CD4-positive, alpha-beta T cell treated with Interleukin-12 subunit alpha and Interleukin-12 subunit beta, for 1 hour (primary cell): Measurements from ENCODE around the gene MCTP1.
"Not testable (repeated sequence)": the region's sequence is repeated elsewhere in the genome, so short reads cannot be mapped to it uniquely, and the experiment has no call there.

Experiments used
- DNase-seq: peaks from one replicate; pipeline ENCODE4 v3.0.0-alpha.2; 2020

Gene MCTP1

DNA sequence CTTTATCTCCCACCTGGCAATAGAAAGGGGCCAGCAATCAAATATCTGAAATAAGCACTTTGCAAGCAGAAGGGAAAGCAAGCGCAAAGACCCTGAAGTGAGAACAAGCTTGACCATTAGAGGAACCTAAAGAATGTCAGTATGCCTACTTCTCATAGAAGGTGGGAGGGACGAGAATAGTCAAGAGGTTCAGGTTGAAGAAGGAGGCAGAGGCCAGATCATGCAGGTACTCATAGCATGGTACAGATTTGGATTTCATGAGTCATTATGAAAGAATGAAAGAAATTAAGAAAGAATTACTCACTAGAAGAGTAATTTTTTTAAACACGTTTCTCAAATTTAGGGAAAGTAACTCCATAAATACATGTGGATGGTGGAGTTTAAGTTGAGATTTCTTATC lies 33.7 kb downstream of the MCTP1 start:
- DNase-seq = no peak

DNA sequence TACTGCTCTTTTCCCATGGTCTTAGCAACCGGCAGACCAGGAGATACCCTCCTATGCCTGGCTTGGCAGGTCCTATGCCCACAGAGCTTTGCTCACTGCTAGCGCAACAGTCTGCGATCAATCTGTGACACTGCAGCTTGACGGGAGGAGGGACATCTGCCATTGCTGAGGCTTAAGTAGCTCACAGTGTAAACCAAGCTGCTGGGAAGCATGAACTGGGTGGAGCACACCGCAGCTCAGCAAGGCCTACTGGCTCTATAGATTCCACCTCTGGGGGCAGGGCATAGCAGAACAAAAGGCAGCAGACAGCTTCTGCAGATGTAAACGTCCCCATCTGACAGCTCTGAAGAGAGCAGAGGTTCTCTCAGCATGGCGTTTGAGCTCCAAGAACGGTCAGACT lies 40.4 kb downstream of the MCTP1 start:
- no peak for DNase-seq

DNA sequence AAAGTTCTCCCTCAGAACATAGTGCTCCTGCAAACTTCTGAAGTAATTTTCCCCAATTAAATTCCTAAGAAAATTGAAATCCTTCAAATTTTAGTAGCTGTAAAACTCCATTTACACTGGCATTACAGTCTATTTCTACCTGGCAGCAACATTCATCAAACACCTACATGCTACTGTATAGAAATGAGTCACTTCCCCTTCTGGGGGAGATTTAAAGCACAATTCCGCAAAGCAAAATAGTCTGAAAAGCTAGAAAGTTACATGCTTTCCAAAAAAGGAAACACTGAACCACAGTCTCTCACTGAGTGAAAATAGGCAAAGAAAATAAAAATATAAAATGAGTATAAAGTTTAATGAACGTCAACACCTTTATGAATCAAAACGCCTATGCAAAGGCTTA lies 43.3 kb downstream of the MCTP1 start:
- no peak for DNase-seq

DNA sequence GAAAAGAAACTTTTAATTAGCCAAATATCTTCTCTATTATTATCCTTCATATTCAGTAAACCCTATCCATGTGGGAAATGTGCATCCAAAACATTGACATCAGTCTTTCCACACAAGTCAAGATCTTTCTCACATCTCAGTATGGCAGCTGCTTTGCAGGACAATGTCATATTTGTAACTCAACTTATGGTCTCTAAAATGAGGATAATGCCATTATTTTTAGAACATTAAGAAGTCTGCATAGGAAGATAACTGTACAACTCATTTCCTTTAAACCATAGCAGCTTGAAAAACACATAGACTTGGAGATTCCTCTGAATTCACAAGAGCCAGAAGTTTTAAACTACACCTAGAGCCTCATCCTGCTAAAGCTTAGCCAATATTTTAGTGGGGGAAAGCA lies 43.7 kb downstream of the MCTP1 start:
- no peak for DNase-seq

DNA sequence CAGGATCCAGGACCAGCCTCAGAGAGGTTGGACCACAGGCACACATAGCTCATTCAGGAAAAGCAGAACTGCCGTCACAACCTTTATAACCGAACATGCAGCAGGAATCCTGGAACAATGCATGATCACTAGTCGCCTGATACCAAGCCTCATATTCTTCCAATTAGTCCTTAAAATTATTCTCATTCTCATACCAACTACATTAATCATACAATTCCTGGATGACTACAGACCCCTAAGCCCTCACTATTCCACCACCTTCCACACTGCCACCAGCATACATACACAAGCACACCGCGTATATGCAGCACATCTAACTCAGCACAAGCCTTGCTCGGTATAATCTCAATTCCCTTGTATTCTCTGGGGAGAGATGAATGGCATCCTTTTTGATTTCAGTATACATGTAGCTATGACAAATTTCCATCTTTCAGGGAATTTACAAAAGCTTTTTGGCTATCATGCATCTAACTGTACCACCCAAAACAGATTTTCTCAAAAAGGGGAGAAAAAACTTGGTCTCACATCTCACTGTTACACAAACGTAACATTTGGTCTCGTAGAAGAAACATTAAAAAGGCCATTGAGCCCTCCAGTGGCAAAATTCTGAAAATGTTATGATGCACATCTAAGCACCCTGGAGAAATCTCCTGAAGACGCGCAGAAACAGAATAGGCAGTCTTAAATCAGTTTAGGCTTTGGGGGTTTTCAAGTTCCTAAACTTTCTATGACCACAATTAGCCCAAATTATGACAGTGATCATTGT lies 46.2 kb downstream of the MCTP1 start:
- DNase-seq = no peak

DNA sequence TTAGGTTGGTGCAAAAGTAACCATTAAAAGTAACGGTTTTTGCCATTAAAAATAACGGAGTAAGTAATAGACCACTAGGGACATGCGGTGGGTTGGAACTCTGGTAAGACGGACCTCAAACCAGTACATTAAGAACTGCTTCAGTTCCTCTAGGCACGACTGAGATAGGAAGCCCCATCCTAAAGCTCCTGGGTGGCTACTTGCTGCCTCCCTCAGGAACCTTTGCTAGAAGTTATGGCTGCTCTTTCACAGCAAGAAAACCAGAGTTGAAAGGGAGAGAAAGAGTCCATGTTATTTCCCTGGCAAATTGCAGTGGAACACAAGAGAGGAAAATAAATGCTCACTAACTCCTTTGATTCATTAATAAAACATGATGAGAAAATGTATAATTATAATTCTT lies 47.6 kb downstream of the MCTP1 start:
- DNase-seq = no peak

DNA sequence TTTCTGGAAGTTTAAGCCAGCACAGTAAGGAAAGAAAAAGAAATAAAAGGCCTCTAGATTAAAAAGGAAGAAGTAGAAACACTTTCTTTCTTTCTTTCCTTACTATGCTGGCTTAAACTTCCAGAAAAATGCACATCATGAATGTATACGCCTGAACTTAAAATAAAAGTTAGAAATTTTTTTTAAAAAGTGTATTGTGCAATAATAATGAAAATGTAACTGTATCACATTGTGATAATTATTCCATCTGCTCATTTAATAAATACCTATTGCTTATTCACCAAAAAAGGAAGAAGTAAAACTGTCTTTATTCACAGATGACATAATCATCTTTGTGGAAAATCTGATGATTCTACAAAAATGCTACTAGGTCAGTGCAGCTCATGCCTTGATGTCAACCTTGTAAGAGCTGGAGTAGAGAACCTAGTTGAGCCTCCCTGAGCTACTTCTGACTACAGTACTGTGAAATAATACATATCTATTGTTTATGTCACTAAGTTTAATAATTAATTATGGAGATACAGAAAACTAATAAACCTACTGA lies 49.4 kb downstream of the MCTP1 start:
- DNase-seq = no peak

DNA sequence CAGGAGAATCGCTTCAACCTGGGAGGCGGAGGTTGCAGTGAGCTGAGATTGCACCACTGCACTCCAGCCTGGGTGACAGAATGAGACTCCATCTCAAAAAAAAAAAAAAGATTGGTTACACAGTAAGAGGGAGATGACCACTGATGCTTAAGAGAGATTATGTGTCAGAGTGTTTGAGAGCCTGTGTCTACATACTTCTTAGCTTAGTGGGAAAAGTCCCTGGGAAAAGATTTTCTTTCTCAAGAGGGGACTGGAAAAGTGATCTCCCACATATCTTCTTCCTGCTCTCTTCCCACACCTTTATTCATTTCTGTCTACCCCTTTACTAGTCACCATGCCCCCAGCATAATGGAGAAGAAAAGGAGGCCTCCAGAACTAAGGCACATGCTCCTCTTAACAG lies 55.2 kb downstream of the MCTP1 start:
- no peak for DNase-seq

DNA sequence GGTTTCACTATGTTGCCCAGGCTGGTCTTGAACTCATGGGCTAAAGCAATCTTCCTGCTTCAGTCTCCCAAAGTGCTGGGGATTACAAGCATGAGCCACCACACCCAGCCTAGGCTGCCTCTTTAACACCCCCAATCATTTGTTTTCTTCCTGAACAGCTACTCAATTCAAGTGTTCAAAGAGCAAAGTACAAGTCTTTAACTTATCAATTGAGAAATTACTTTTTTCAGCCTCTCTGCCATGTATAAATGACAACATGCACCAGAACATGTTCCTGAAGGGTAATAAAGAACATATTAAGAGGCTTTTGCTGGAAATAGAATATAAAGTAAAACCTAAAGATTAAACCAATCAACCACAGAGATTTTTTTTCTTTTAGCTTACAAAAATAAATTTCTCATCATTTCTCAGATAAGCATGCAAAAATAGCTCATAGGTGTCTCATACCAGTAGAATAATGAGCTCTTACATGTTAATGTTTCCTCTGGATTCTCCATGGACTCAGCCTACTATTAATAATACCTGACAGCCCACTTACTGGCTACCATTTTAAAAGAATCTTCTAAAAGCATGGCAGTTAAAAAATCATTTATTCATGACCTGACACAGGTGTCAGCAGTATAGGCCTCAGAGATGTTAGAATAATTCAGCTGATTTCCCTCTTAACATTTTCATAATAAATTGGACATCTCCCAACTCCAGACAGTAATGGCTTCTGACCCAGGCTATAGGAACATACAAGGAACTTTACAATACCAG lies 60.0 kb downstream of the MCTP1 start:
- DNase-seq = no peak

DNA sequence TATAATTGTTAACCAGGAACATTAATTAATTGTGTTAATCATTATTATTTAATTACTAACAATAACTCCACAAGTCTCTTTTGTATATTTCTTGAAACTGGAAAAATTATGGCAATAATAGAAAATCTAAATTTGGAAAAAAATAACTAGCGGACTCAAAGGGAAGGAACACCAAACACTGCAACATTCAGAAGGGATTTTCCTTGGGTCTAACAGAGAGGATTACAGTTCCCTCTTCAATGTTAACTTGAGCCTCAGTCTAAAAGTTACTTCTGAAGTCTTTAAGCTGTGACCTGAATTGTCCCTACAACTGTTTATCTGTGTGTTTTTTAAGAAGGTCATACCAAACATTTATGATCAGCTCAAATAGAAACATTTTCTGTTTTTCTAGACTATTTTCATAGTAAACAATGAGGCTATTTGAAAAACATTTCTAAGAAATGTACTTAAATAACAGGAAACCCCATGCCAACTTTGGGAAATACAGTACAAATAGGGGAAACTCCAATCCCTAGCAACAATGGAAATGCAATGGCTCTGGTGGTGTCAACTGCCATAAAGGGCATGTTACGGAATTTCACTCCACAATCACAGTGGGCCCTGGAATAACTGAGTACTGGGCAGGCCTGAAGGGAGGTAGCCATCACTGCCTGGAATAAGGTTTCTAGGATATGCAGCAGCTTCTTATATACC lies 61.2 kb downstream of the MCTP1 start:
- DNase-seq = no peak

DNA sequence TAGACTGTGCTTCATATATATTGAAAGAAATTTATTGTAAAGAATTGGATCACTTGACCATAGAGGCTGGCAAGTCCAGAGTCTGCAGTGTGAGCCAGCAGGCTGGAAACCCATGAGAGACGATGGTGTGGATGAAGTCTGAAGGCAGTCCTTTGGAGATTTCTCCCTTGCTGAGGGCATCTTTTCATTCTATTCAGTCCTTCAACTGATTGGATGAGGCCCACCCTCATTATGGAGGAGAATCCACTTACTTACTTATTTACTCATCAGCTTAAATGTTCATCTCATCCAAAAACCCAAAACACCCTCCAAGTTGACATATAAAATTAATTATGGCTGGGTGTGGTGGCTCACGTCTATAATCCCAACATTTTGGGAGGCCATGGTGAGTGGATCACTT lies 62.1 kb downstream of the MCTP1 start:
- DNase-seq = no peak

DNA sequence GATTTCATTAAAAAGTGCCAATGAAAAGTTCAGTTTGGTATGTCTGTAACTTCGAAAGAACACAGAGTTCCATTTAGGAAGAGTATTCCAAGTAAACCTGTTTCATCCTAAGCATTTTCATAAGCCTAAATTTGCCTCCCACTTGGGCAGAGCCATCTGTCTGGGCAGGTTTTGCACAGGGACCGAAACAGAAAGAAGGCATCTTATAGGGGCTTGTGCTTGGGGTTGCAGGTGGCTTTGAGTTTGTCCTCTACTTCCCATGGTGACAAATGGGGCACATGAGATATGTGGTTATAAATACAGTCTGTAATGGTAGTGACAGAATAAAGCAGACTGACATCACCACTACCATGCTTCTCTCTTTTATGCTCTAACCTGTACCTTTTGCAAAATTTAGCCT lies 63.7 kb downstream of the MCTP1 start:
- no peak for DNase-seq

DNA sequence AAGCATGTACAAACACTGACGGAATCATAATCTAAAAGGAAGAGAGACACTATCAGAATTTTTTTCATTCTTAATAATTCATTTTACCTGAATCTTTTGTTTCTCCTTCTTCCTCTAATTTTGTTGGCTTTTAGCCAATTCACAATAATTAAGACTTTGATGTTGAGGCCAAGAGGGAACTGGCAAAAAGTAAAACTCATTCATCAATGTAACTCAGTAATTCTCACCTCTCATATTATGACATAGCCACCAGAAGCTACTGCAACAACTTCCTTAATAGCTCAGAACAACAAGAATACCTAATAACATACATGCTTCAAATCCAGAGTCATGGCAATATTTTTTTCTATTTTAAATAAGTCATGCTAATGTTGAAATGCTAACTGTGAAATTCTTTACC lies 64.5 kb downstream of the MCTP1 start:
- DNase-seq = no peak

DNA sequence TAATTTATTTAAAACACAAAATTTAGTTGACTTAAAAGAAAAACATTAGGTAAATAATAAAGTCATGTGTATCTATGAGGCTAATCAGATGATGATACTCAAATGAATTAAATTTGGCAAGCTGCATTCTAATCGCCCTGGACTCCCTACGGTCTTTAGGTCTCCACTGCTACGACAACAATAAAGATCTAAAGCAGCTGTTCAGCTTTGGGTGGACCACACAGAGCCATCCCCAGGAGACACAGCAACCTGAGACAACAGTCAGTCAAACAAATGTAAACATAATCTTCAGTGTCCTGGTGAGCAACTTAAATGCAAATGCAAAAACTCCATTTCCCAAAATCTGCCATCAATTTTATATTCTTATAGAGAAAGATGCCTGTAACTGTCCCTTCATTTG lies 65.5 kb downstream of the MCTP1 start:
- DNase-seq = no peak

DNA sequence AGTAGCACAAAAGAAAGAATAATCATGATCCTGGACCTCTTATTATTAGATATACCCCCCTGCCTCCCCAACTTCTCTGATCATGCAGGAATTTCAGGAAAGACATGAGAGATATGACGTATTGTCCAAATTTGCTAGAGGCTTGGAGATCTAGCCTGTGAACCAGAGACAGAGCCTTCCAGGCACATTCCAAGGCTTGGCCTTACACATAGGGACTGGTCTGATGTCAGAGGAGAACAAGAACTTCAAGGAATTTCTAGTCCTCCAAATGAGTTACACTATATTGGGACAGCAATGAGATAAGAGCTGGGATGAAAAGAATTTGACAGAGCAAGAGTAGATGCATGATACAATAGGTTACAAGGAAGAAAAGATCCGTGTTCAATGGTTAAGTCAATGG lies 67.0 kb downstream of the MCTP1 start:
- DNase-seq = no peak

DNA sequence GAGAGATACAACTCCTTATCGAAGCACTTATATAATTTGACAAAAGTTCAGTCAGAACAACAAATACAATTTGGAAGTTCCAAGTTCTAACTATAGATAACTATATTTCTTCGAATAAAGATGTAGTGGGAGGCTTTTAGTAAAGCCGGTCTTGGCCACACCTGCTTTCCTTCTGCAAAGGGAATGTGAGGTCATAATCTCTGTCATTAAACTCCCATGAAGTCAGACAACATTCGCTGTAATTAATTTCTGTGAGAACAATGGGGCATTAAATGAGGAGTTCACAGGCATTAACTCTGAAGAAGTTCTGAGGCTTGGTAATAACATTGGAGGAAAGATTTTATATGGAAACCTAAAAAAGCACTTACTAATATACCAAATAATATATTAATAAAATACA lies 67.5 kb downstream of the MCTP1 start:
- no peak for DNase-seq

DNA sequence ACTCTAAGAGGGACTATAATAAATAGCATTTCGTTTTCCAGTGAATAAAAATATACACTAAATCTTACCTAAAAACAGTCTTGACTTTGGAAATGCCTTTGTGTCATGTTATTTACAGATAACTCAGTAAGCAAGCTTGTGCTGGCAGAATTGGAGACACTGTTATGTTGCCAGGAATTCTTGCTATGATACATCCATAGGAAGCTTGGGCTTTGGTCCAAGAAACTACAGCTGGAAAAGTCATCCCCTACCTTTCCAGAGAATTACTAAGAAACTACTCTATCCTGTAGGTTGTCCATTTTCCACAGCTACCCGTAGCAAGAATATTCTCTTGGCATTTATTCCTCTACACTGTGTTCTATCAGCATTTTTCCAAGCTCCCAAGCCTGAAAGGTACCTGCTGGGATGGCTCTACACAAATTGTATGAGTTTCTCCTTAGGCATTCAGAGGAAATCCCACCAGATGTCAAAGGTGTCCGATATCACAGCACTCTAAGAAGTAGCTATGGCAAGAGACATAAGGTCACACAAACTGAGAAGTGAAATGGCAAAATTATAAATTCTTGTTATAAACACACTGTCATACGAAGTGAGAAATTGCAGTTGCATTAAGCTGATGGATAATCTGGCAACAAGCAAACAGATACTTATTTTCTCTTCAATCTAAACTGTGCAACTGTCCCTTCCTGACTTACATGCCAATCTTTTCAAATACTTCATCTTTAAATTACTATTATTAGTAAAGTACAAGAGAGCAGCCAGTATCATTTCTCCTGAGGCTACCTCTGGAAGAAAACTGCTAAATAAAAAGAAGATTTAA lies 68.5 kb downstream of the MCTP1 start:
- DNase-seq = no peak

DNA sequence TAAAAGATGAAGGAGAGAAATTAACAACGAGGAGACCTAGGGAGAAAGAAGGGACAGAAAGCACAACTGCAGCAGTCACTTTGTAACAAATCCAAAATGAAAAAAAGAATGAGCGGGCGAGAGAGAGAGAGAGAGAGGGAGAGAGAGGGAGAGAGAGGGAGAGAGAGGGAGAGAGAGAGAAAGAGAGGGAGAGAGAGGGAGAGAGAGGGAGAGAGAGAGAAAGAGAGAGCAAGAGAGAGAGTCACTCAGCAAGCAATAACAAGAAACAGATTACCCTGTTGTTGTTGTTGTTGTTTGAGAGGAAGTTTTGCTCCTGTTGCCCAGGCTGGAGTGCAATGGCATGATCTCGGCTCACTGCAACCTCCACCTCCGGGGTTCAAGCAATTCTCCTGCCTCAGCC lies 77.1 kb downstream of the MCTP1 start:
- not testable (repeated sequence) for DNase-seq

DNA sequence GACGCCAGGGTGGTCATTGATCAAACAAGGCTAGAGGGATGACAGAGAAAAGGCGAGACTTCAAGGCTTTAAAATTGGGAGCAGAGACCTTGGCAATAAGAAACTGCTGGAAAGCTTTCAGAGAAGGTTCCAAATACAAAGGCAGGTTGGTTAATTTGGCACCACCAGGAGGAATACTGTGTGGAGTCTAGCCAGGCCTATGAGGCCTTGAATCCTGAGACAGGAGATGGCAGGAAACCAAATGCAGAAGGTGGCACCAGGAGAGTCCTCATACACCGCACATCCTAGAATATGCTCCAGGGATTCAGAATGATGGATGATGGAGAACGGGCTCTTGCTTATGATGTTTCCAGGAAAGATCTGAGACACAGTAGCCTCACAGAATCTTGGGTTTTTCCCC lies 90.0 kb downstream of the MCTP1 start:
- no peak for DNase-seq

DNA sequence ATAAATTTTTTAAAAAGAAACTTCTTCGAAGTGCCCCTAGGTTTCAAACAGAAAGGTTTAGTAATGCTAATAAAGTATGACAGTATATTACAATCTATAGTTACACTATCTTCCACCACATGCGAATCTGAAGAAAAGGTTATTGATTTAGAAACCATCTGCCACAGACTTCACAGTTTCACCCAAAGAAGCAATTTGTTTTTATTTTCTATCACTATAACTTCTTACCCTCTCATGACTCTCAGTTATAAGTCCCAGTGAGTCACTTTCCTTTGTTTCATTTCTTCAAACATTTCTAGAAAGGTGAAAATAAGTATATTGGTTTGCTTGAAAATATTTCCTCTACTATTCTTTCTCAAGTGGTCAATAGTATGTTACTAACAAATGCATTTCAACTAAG lies 93.6 kb downstream of the MCTP1 start:
- DNase-seq = no peak

DNA sequence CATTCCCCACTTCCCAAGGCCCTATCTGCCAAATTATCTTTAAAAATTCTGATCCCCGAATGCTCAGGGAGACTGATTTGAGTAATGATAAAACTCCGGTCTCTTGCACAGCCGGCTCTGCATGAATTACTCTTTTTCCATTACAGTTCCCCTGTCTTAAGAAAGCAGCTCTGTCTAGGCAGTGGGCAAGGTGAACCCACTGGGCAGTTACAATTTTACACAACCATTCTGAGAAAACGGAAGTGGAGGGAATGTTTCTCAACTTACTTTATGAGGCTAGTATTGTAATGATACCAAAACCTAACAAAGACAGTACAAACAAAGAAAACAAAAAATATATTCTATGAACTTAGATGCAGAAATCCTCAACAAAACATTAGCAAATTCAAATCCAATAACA lies 100.0 kb downstream of the MCTP1 start:
- DNase-seq = no peak

DNA sequence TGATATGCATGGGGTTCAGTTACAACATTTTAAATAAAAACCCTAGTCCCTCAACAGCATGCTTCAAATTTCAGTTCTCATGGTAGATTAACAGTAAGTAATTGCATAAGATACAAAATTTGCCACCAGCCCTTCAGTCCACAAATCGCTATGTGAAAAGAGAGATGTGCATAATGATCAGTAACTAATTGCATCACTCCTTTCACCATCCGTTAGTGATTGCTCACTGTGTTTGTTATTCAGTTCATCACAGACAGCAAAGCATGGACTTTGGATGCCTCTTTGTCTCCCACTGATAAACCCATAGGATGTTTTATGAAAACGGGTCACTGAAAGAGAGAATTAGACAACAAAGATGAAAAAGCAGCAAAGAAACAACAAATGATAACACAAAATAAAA lies 103.2 kb downstream of the MCTP1 start:
- DNase-seq = no peak
